Breast epithelium (tissue), 4 donors: ENCODE results near the gene SLC6A11. TPM values are rescaled to one million over a fixed set of nuclear protein-coding genes. Genes with fewer than 3 reads are reported as not detected.

Experiments
- DNase-seq, 2 donors: peaks; one replicate each; pipeline ENCODE4 v3.0.0-alpha.2; 2019; ENCODE audit warnings: low spot score in 2 of 2
- H3K27ac ChIP-seq, 2 donors: fragments of 200-600 bp; sonication (generic) in 1 of 2; one replicate each; pipeline ENCODE4 v1.5.1; 2016 to 2019; ENCODE audit warnings: mild to moderate bottlenecking in 1 of 2
- H3K27me3 ChIP-seq, 2 donors: fragments of 200-600 bp; sonication (generic) in 1 of 2; one replicate each; pipeline versions ENCODE4 v1.5.1 to v1.6.0; 2017 to 2019; ENCODE audit warnings: control low read depth in 1 of 2, mild to moderate bottlenecking in 1 of 2
- H3K36me3 ChIP-seq: fragments of 200-600 bp; one replicate; pipeline ENCODE4 v1.5.1; 2019
- H3K4me1 ChIP-seq, 2 donors: fragments of 200-600 bp; sonication (generic); one replicate each; pipeline ENCODE4 v1.5.1; 2016 to 2019; ENCODE audit warnings: control low read depth in 1 of 2
- H3K4me3 ChIP-seq, 3 donors: fragments of 200-600 bp; sonication (generic); 1 replicate in 2 of 3; 2 replicates in 1 of 3; pipeline ENCODE4 v1.5.1; 2016 to 2019; ENCODE audit warnings: mild to moderate bottlenecking in 3 of 3, moderate library complexity in 2 of 3
- H3K9me3 ChIP-seq, 2 donors: fragments of 200-600 bp; sonication (generic) in 1 of 2; one replicate each; pipeline ENCODE4 v1.5.1; 2016 to 2019; ENCODE audit warnings: control low read depth in 1 of 2
- CTCF ChIP-seq, 3 donors: fragments of 450-650 bp; IDR thresholded peaks; one replicate each; pipeline ENCODE4 v1.5.1; 2016 to 2017; ENCODE audit warnings: antibody characterized with exemption in 3 of 3, mild to moderate bottlenecking in 3 of 3, moderate library complexity in 3 of 3
- POLR2A ChIP-seq: fragments of 450-650 bp; IDR thresholded peaks from one replicate; pipeline ENCODE4 v1.6.1; 2016; ENCODE audit warnings: antibody characterized with exemption, mild to moderate bottlenecking, moderate library complexity
- POLR2AphosphoS5 ChIP-seq, 3 donors: sonication (generic); formaldehyde crosslinking; IDR thresholded peaks; one replicate each; pipeline ENCODE4 v1.6.1; 2017; ENCODE audit warnings: antibody characterized with exemption in 3 of 3
- intact Hi-C: fragments of 100-400 bp; cut with DNase I; formaldehyde crosslinking; loops from one replicate; pipeline ENCODE4 v1.15.1; 2023; ENCODE audit warnings: low total_unique reads
- total RNA-seq, 3 donors: library from RNA; depleted of rRNA; stranded (reverse); fragments of >200 nt; gene quantifications; one replicate each; pipeline ENCODE4 v1.1.0, GENCODE V29; 2016

SLC6A11 gene
- total RNA-seq, 3 donors from 2014 or later, result under 0.01 to 0.15 TPM; not detected in 1

GRCh38 chr3:10932596-10932995 is 116.6 kb downstream of the SLC6A11 start:
- Histone ChIP-seq H3K36me3 (no peaks in the 10 kb centered on the region), H3K27me3 (no peaks in the 10 kb centered on the region), H3K4me1 (no peaks in the 10 kb centered on the region), H3K4me3 (no peak overlapping the region), H3K9me3 (no peaks in the 10 kb centered on the region), H3K27ac (no peak overlapping the region)
- intact Hi-C loops, result no loop called here
- DNase-seq, result peak in 1 of 2 donors; percentile 25
- TF ChIP-seq POLR2AphosphoS5 (IDR thresholded peaks at IDR 0.05), result no peak
- TF ChIP-seq CTCF (IDR thresholded peaks at IDR 0.05), result no peak
- TF ChIP-seq POLR2A, result no peak

GRCh38 chr3:10933021-10933420 is 117.0 kb downstream of the SLC6A11 start:
- intact Hi-C loops, result no loop called here
- Histone ChIP-seq H3K4me1 (no peaks in the 10 kb centered on the region), H3K27me3 (no peaks in the 10 kb centered on the region), H3K4me3 (no peak overlapping the region), H3K27ac (no peak overlapping the region), H3K9me3 (no peaks in the 10 kb centered on the region), H3K36me3 (no peaks in the 10 kb centered on the region)
- no peak for DNase-seq
- TF ChIP-seq POLR2AphosphoS5 (IDR thresholded peaks at IDR 0.05), result no peak
- TF ChIP-seq CTCF (IDR thresholded peaks at IDR 0.05), result no peak
- TF ChIP-seq POLR2A, result no peak

GRCh38 chr3:10933470-10933804 is 117.4 kb downstream of the SLC6A11 start:
- Histone ChIP-seq H3K4me1 (no peaks in the 10 kb centered on the region), H3K27me3 (no peaks in the 10 kb centered on the region), H3K27ac (no peak overlapping the region), H3K36me3 (no peaks in the 10 kb centered on the region), H3K9me3 (no peaks in the 10 kb centered on the region), H3K4me3 (no peak overlapping the region)
- intact Hi-C loops, result no loop called here
- TF ChIP-seq POLR2A, result no peak
- no peak for TF ChIP-seq CTCF (IDR thresholded peaks at IDR 0.05)
- TF ChIP-seq POLR2AphosphoS5 (IDR thresholded peaks at IDR 0.05), result no peak
- no peak for DNase-seq

GRCh38 chr3:10933805-10934481 is 117.9 kb downstream of the SLC6A11 start:
- TF ChIP-seq POLR2A (no peak), CTCF (IDR thresholded peaks at IDR 0.05) (no peak), POLR2AphosphoS5 (IDR thresholded peaks at IDR 0.05) (no peak)
- H3K4me3 ChIP-seq, result no peak overlapping the region

GRCh38 chr3:10935028-10935427 is 119.0 kb downstream of the SLC6A11 start:
- no peak overlapping the region for H3K27ac ChIP-seq

More at GRCh38 chr3:10933805-10934481, 117.9 kb downstream of the SLC6A11 start:
- no peak for DNase-seq
- intact Hi-C loops, result no loop called here
- no peaks in the 10 kb centered on the region for H3K36me3 ChIP-seq
- no peaks in the 10 kb centered on the region for H3K4me1 ChIP-seq
- no peaks in the 10 kb centered on the region for H3K9me3 ChIP-seq
- H3K27ac ChIP-seq, result no peak overlapping the region
- H3K27me3 ChIP-seq, result no peaks in the 10 kb centered on the region

More at GRCh38 chr3:10935028-10935427, 119.0 kb downstream of the SLC6A11 start:
- no peak for DNase-seq
- no peaks in the 10 kb centered on the region for H3K4me1 ChIP-seq
- H3K36me3 ChIP-seq, result no peaks in the 10 kb centered on the region
- H3K4me3 ChIP-seq, result no peak overlapping the region
- intact Hi-C loops, result no loop called here
- H3K27me3 ChIP-seq, result no peaks in the 10 kb centered on the region
- TF ChIP-seq POLR2AphosphoS5 (IDR thresholded peaks at IDR 0.05), result no peak
- no peak for TF ChIP-seq CTCF (IDR thresholded peaks at IDR 0.05)
- TF ChIP-seq POLR2A, result no peak
- no peaks in the 10 kb centered on the region for H3K9me3 ChIP-seq
